Measurements from ENCODE around the gene CACNA1C. TPM values are rescaled to one million over a fixed set of nuclear protein-coding genes. Genes with fewer than 3 reads are reported as not detected.
"Not testable (repeated sequence)": the region's sequence is repeated elsewhere in the genome, so short reads cannot be mapped to it uniquely, and the experiment has no call there.

Gene CACNA1C
- total RNA-seq, 6 donors from 2014 or later, result 5.2 to 45.1 (median 8.8) TPM

GRCh38 chr12:2250797-2251196 lies 198.0 kb downstream of the CACNA1C start:
- Histone ChIP-seq H3K27me3 (no peaks in the 10 kb centered on the region), H3K4me3 (no peak overlapping the region), H3K4me1 (peaks cover 0 to 11% (median 0%) of the 10 kb centered on the region in 4 donors), H3K27ac (no peak overlapping the region), H3K9me3 (no peaks in the 10 kb centered on the region), H3K36me3 (no peaks in the 10 kb centered on the region)
- WGBS, 2 donors, result 81 to 83% methylated on average over 5 of the region's 5 CpGs
- no peak for DNase-seq
- no peak for ATAC-seq (ENCODE audit: low FRiP score in 2 of 2)
- TF ChIP-seq, protein P1, sequence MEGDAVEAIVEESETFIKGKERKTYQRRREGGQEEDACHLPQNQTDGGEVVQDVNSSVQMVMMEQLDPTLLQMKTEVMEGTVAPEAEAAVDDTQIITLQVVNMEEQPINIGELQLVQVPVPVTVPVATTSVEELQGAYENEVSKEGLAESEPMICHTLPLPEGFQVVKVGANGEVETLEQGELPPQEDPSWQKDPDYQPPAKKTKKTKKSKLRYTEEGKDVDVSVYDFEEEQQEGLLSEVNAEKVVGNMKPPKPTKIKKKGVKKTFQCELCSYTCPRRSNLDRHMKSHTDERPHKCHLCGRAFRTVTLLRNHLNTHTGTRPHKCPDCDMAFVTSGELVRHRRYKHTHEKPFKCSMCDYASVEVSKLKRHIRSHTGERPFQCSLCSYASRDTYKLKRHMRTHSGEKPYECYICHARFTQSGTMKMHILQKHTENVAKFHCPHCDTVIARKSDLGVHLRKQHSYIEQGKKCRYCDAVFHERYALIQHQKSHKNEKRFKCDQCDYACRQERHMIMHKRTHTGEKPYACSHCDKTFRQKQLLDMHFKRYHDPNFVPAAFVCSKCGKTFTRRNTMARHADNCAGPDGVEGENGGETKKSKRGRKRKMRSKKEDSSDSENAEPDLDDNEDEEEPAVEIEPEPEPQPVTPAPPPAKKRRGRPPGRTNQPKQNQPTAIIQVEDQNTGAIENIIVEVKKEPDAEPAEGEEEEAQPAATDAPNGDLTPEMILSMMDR (IDR thresholded peaks at IDR 0.05), result no peak
- peak in 1 of 4 donors; percentile 18 for TF ChIP-seq EP300 (IDR thresholded peaks at IDR 0.05)

DNA sequence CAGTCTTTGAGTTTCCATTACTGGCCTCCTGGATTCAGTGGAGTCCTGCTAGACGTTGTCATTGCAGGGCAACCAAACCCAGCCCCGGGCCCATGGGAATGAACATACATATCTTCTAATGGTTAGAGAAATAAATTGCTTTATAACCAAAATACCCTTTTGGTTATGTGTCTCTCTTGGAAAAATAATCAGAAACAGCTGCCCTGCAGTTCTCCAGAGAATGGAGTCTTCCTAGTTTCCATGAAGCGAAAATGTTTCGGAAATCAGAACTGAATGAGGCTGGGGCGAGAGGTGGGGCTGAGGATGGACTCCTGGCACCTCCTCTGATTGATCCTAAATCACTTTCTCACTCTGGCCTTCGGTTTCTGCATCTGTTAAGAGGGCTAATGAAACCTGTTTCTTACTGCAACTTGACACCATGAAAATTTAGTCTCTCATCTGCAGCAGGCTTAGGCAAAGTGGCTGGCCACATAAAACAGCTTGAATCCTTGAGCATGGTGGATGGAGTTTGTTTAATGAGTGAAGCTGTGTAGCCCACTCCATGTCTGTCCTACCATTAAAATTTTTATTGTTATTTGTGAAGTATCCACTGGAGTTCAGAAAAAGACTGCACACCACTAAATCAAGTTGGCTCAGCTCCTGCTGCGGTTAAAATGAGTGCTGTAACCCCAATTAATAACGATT lies 198.9 kb downstream of the CACNA1C start:
- ATAC-seq (ENCODE audit: low FRiP score in 2 of 2), result no peak
- no peak for DNase-seq
- no peak for TF ChIP-seq EP300 (IDR thresholded peaks at IDR 0.05)
- no peak for TF ChIP-seq POLR2AphosphoS5 (IDR thresholded peaks at IDR 0.05)
- TF ChIP-seq, protein P1 (IDR thresholded peaks at IDR 0.05), result no peak
- TF ChIP-seq POLR2A (IDR thresholded peaks at IDR 0.05), result no peak
- no peaks in the 10 kb centered on the region for H3K27me3 ChIP-seq
- H3K4me3 ChIP-seq, result no peak overlapping the region
- no peak overlapping the region for H3K27ac ChIP-seq
- H3K36me3 ChIP-seq, result no peaks in the 10 kb centered on the region
- H3K9me3 ChIP-seq, result no peaks in the 10 kb centered on the region
- H3K4me1 ChIP-seq, result peaks cover 0 to 11% (median 0%) of the 10 kb centered on the region in 4 donors
- WGBS, 2 donors, result 83 to 84% methylated on average over 8 of the region's 8 CpGs

GRCh38 chr12:2255311-2255710 lies 202.5 kb downstream of the CACNA1C start:
- Histone ChIP-seq H3K4me1 (peaks cover 0 to 13% (median 7%) of the 10 kb centered on the region in 4 donors), H3K36me3 (no peaks in the 10 kb centered on the region), H3K27ac (no peak overlapping the region), H3K9me3 (no peaks in the 10 kb centered on the region), H3K4me3 (no peak overlapping the region), H3K27me3 (no peaks in the 10 kb centered on the region)
- ATAC-seq (ENCODE audit: low FRiP score in 2 of 2), result no peak
- WGBS, 2 donors, result 73 to 89% methylated on average over 2 of the region's 2 CpGs
- DNase-seq, result no peak
- TF ChIP-seq POLR2AphosphoS5 (IDR thresholded peaks at IDR 0.05), result no peak
- TF ChIP-seq POLR2A (IDR thresholded peaks at IDR 0.05), result no peak
- TF ChIP-seq EP300 (IDR thresholded peaks at IDR 0.05), result no peak
- TF ChIP-seq, protein P1 (IDR thresholded peaks at IDR 0.05), result no peak

DNA sequence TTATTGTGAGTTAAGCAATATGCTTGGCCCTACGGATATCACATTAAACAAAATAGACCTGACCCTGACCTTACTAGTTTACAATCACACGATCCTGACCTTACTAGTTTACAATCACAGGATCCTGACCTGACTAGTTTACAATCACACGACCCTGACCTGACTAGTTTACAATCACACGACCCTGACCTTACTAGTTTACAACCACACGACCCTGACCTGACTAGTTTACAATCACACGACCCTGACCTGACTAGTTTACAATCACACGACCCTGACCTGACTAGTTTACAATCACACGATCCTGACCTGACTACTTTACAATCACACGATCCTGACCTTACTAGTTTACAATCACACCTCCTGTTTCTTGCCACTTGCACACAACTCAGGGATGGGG lies 202.9 kb downstream of the CACNA1C start:
- H3K9me3 ChIP-seq; H3K27ac ChIP-seq; DNase-seq; H3K4me3 ChIP-seq; H3K36me3 ChIP-seq; H3K27me3 ChIP-seq; ATAC-seq (ENCODE audit: low FRiP score in 2 of 2): not testable (repeated sequence)
- H3K4me1 ChIP-seq, result peaks cover 0 to 13% (median 7%) of the 10 kb centered on the region in 4 donors
- 85% methylated on average over 9 of the region's 9 CpGs for WGBS, 2 donors

DNA sequence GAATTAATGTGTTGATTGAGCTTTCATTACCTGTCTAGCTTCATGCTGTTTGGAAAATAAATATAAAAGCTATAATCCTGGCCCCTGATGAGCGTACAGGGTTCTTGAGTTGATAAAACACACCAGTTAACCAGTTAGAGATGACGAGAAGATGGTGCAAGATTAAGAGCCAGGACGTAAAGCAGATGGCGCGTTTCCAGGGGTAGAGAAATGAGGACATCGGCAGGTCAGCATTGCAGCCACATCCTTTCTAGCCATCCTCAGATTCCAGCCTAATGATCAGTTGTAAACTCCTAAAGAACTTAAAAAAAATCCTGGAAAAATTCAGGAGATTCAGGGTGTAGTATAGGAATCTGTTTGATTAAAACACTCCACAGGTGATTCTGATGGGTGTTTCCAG lies 203.7 kb downstream of the CACNA1C start:
- WGBS, 2 donors, result 66 to 74% methylated on average over 6 of the region's 6 CpGs

More for the DNA sequence above, 203.7 kb downstream of the CACNA1C start:
- Histone ChIP-seq H3K4me1 (peaks cover 0 to 13% (median 7%) of the 10 kb centered on the region in 4 donors), H3K4me3 (no peak overlapping the region), H3K27me3 (no peaks in the 10 kb centered on the region), H3K27ac (no peak overlapping the region), H3K36me3 (no peaks in the 10 kb centered on the region), H3K9me3 (no peaks in the 10 kb centered on the region)
- no peak for TF ChIP-seq EP300 (IDR thresholded peaks at IDR 0.05)
- TF ChIP-seq POLR2A (IDR thresholded peaks at IDR 0.05), result no peak
- TF ChIP-seq, protein P1 (IDR thresholded peaks at IDR 0.05), result no peak
- TF ChIP-seq POLR2AphosphoS5 (IDR thresholded peaks at IDR 0.05), result no peak
- ATAC-seq (ENCODE audit: low FRiP score in 2 of 2), result no peak
- no peak for DNase-seq

Data from upper lobe of left lung (tissue), 6 donors.